Left lung (tissue), 10 donors: Measurements from ENCODE around the gene EFR3B. TPM values are rescaled to one million over a fixed set of nuclear protein-coding genes. Genes with fewer than 3 reads are reported as not detected.
A peak's percentile ranks its signal among the peaks of the same experiment; 100 is the strongest.

Source experiments
- ATAC-seq: fragments of 200-7000 bp; cut with Tn5 transposase; one replicate; pipeline ENCODE4 v1.9.1; 2020; ENCODE audit warnings: moderate library complexity
- DNase-seq, 4 donors: peaks; one replicate each; pipeline ENCODE4 v3.0.0-alpha.2; 2013 to 2020
- H3K27ac ChIP-seq, 2 donors: fragments of 200-600 bp; sonication (generic) in 1 of 2; one replicate each; pipeline versions ENCODE4 v1.5.0 to v1.8.0; 2020 to 2021
- H3K27me3 ChIP-seq, 2 donors: fragments of 200-600 bp; sonication (generic) in 1 of 2; one replicate each; pipeline versions ENCODE4 v1.5.0 to v1.8.0; 2020 to 2021
- H3K36me3 ChIP-seq, 2 donors: fragments of 200-600 bp; sonication (generic) in 1 of 2; one replicate each; pipeline versions ENCODE4 v1.5.0 to v1.8.0; 2020 to 2021
- H3K4me1 ChIP-seq, 2 donors: fragments of 200-600 bp; one replicate each; pipeline ENCODE4 v1.8.0; 2021
- H3K4me3 ChIP-seq, 2 donors: fragments of 200-600 bp; sonication (generic) in 1 of 2; one replicate each; pipeline versions ENCODE4 v1.5.0 to v1.8.0; 2020 to 2021; ENCODE audit warnings: mild to moderate bottlenecking in 1 of 2
- H3K9me3 ChIP-seq, 2 donors: fragments of 200-600 bp; sonication (generic) in 1 of 2; one replicate each; pipeline versions ENCODE4 v1.5.0 to v1.8.0; 2020 to 2021
- intact Hi-C, 2 donors: fragments of 100-400 bp; cut with DNase I; formaldehyde crosslinking; loops; one replicate each; pipeline versions ENCODE4 v1.11.2 to v1.14.2; 2022
- polyA plus RNA-seq, 6 donors: library from polyadenylated mRNA; unstranded; fragments of 120-200 nt; gene quantifications; one replicate each; pipeline ENCODE4 v1.2.1, GENCODE V29; 2013; ENCODE audit not compliant: insufficient read length in 6 of 6
- total RNA-seq, 2 donors: library from RNA; stranded (reverse); fragmentation: NEBNext Ultra II Directional; extraction: Animal tissue kit (Norgen Biotek cat#: 25700); gene quantifications; one replicate each; pipeline ENCODE4 v1.2.1, GENCODE V29; 2021
- TF ChIP-seq, protein P1 (sequence below), 2 donors: fragments of 200-600 bp; sonication (generic) in 1 of 2; IDR thresholded peaks; one replicate each; pipeline versions ENCODE4 v1.5.0 to v1.8.0; 2021; ENCODE audit warnings: antibody characterized with exemption in 2 of 2
- donor health status: DM: no; HTN: yes; CAD: no.
- donor health status: DM: no; HTN: no; CAD: no.

Gene EFR3B
- total and polyA plus RNA-seq, 8 donors = 2.4 to 10.5 (median 7.6) TPM

- H3K9me3 ChIP-seq = no peaks in the 10 kb centered on the region
- intact Hi-C loops = no loop called here
- TF ChIP-seq, protein P1, sequence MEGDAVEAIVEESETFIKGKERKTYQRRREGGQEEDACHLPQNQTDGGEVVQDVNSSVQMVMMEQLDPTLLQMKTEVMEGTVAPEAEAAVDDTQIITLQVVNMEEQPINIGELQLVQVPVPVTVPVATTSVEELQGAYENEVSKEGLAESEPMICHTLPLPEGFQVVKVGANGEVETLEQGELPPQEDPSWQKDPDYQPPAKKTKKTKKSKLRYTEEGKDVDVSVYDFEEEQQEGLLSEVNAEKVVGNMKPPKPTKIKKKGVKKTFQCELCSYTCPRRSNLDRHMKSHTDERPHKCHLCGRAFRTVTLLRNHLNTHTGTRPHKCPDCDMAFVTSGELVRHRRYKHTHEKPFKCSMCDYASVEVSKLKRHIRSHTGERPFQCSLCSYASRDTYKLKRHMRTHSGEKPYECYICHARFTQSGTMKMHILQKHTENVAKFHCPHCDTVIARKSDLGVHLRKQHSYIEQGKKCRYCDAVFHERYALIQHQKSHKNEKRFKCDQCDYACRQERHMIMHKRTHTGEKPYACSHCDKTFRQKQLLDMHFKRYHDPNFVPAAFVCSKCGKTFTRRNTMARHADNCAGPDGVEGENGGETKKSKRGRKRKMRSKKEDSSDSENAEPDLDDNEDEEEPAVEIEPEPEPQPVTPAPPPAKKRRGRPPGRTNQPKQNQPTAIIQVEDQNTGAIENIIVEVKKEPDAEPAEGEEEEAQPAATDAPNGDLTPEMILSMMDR (IDR thresholded peaks at IDR 0.05) = no peak
- ATAC-seq (peak; percentile 43), DNase-seq (peak; percentile 35 to 85 (median 44))
- H3K27me3 ChIP-seq = peaks cover 0 to 61% of the 10 kb centered on the region in 2 donors
- H3K4me3 ChIP-seq = peak overlapping the region; percentile 64 to 90
- H3K36me3 ChIP-seq = no peaks in the 10 kb centered on the region
- H3K4me1 ChIP-seq = peaks cover 9 to 21% of the 10 kb centered on the region in 2 donors
- H3K27ac ChIP-seq = peak overlapping the region; percentile 39 to 75
Measured at GRCh38 chr2:25042321-25043240, 705 bp downstream of the EFR3B start.

- intact Hi-C loops = no loop called here
Measured at GRCh38 chr2:25043241-25043867, 1.5 kb downstream of the EFR3B start.

DNA sequence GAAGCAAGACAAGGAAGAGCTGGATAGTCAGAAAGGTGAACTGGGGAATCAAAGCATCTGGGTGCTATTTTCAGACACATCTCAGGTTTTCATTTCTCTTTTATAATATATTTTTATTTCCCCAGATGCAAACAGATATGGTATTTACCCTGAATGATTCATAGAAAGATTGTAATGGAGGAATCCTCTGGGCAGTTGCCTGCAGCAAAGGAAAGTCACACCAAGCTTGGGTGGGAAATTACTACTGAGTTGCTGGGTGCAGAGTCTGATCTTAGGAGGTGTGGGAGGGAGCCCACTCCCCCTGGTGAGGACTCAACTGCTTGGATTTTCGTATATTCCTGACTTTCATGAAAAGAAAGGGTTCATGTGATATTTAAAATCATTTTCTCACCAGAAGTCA is 2.1 kb downstream of the EFR3B start:
- H3K27me3 ChIP-seq = peaks cover 0 to 61% of the 10 kb centered on the region in 2 donors
- DNase-seq (no peak), ATAC-seq (no peak)
- no peak overlapping the region for H3K4me3 ChIP-seq
- no peaks in the 10 kb centered on the region for H3K36me3 ChIP-seq
- H3K27ac ChIP-seq = no peak overlapping the region
- H3K4me1 ChIP-seq = peaks cover 9 to 21% of the 10 kb centered on the region in 2 donors
- intact Hi-C loops = no loop called here
- TF ChIP-seq, protein P1 (IDR thresholded peaks at IDR 0.05) = no peak
- no peaks in the 10 kb centered on the region for H3K9me3 ChIP-seq

More at GRCh38 chr2:25043241-25043867, 1.5 kb downstream of the EFR3B start:
- peaks cover 0 to 61% of the 10 kb centered on the region in 2 donors for H3K27me3 ChIP-seq
- TF ChIP-seq, protein P1 (IDR thresholded peaks at IDR 0.05) = no peak
- H3K36me3 ChIP-seq = no peaks in the 10 kb centered on the region
- no peaks in the 10 kb centered on the region for H3K9me3 ChIP-seq
- H3K4me1 ChIP-seq = peaks cover 9 to 21% of the 10 kb centered on the region in 2 donors
- DNase-seq (no peak), ATAC-seq (no peak)
- H3K4me3 ChIP-seq = peak overlapping the region; percentile 64 to 90
- H3K27ac ChIP-seq = no peak overlapping the region

DNA sequence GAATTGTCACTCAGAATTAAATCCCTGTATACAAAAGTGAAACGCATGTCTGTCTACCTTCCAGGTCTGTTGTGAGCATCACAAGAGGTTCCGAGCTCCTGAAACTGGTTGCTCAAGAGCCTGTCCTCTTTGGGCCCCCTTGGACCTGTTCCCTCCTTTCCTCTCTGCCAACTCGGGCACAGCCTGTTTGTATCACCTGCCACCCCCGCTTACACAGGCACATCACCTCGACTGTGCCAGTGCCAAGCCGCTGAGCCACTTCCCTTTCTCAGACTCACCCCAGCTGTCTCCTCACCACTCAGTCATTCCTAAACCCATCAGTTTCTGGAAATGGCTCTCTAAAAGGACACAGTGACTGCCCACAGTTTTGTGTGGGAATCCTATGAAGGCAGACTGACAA is 3.1 kb downstream of the EFR3B start:
- ATAC-seq (no peak), DNase-seq (no peak)
- no peaks in the 10 kb centered on the region for H3K36me3 ChIP-seq
- H3K9me3 ChIP-seq = no peaks in the 10 kb centered on the region
- H3K27ac ChIP-seq = no peak overlapping the region
- H3K27me3 ChIP-seq = peaks cover 0 to 61% of the 10 kb centered on the region in 2 donors
- TF ChIP-seq, protein P1 (IDR thresholded peaks at IDR 0.05) = no peak
- H3K4me3 ChIP-seq = no peak overlapping the region
- intact Hi-C loops = no loop called here
- H3K4me1 ChIP-seq = peaks cover 9 to 21% of the 10 kb centered on the region in 2 donors

DNA sequence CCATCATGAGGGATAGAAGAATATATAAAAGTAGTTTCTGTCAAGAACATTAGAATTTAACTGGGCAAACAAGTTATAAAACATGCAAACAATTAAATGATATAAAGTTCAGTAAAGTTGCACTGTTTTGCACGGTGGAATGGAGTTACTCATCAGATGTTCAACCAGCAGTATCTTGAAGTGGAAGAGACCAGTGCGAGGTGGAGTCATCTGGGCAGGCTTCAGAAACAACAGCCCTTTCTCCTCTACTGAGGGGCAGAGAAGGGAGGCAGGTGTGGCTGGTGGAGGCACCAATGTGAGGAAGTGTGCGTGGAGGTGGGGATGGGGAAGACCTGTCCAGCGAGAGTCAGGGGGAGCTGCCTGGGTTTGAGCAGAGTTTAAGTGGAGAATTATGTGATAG is 7.5 kb downstream of the EFR3B start:
- Histone ChIP-seq H3K36me3 (no peaks in the 10 kb centered on the region), H3K4me1 (no peaks in the 10 kb centered on the region), H3K27me3 (peaks cover 0 to 20% of the 10 kb centered on the region in 2 donors), H3K27ac (no peak overlapping the region), H3K9me3 (no peaks in the 10 kb centered on the region), H3K4me3 (no peak overlapping the region)
- ATAC-seq = no peak
- intact Hi-C loops = no loop called here
- TF ChIP-seq, protein P1 (IDR thresholded peaks at IDR 0.05) = no peak
- no peak for DNase-seq
